NCI-H82 (cell line): Measurements from ENCODE around the gene FIGNL2.

Experiments used
- DNase-seq: peaks from one replicate; lab custom pipeline; 2025; lab: John Stamatoyannopoulos, UW

Gene FIGNL2

DNA sequence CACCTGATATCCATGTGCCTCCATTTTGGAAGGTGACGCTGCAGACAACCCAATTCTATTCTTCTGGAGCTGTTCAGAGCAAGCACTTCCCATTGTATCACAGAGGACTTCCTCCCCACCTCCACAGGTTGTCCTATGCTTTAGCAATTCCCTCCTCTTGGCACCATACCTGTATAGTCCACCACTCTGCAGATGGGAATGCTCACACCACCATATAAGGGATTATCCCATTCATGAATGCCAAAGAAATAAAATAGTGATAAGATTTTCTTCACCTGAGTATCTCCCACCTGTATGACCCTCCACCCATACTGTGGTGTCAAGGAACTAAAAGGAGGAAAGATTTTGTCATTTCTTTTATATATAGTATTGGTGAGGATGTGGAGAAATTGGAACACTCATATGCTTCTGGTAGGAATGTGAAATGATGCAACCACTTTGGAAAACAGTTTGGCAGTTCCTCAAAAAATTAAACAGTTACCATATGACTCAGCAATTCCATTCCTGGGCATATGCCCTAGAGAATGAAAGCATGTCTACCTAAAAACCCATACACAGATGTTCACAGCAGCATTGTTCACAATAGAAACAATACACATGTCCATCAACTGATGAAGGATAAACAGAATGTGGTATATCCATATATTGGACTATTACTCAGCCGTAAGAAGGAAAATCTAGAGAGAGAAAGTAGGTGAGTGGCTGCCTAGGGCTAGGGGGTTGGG lies 75.2 kb downstream of the FIGNL2 start:
- DNase-seq, result no peak

- DNase-seq, result no peak
Measured at GRCh38 chr12:51771008-51771407, 77.5 kb downstream of the FIGNL2 start.
